Small intestine (tissue), 7 donors: ENCODE data around the gene TNFRSF1B. TPM values are rescaled to one million over a fixed set of nuclear protein-coding genes. Genes with fewer than 3 reads are reported as not detected.

ENCODE experiments used
- DNase-seq, 2 donors: peaks; one replicate each; pipeline versions ENCODE4 v3.0.0 to v3.0.0-alpha.2; 2013
- FAIRE-seq: peaks from 2 replicates; lab custom pipeline; 2012; peaks lifted over from hg19 to GRCh38; lab: Jason Lieb, UNC
- H3K27ac ChIP-seq, 3 donors: one replicate each; pipeline ENCODE4 v1.5.1; 2013; ENCODE audit warnings: low read length in 2 of 3, mild to moderate bottlenecking in 2 of 3, control low read depth in 1 of 3, inconsistent platforms in 1 of 3, low read depth in 1 of 3, moderate library complexity in 1 of 3
- H3K27me3 ChIP-seq, 3 donors: one replicate each; pipeline ENCODE4 v1.6.1; 2013; ENCODE audit warnings: low read length in 3 of 3, inconsistent platforms in 1 of 3; ENCODE audit not compliant: control insufficient read depth in 3 of 3, insufficient read depth in 3 of 3
- H3K36me3 ChIP-seq, 3 donors: one replicate each; pipeline ENCODE4 v1.6.1; 2013; ENCODE audit warnings: low read length in 3 of 3, inconsistent platforms in 1 of 3, low read depth in 1 of 3, mild to moderate bottlenecking in 1 of 3, moderate library complexity in 1 of 3; ENCODE audit not compliant: control insufficient read depth in 3 of 3, insufficient read depth in 2 of 3
- H3K4me1 ChIP-seq, 3 donors: one replicate each; pipeline ENCODE4 v1.6.1; 2013; ENCODE audit warnings: low read length in 2 of 3, inconsistent platforms in 1 of 3, low read depth in 1 of 3, mild to moderate bottlenecking in 1 of 3, moderate library complexity in 1 of 3; ENCODE audit not compliant: control insufficient read depth in 3 of 3, insufficient read depth in 2 of 3
- H3K4me3 ChIP-seq, 3 donors: one replicate each; pipeline ENCODE4 v1.5.1; 2013; ENCODE audit warnings: low read length in 3 of 3, control low read depth in 1 of 3, inconsistent platforms in 1 of 3, low read depth in 1 of 3, mild to moderate bottlenecking in 1 of 3, moderate library complexity in 1 of 3
- H3K9me3 ChIP-seq, 2 donors: one replicate each; pipeline ENCODE4 v1.6.1; 2013; ENCODE audit warnings: low read depth in 1 of 2, low read length in 1 of 2; ENCODE audit not compliant: control insufficient read depth in 2 of 2, insufficient read depth in 1 of 2
- WGBS, 3 donors: extraction: QIAGEN DNeasy Blood & Tissue Kit; methylation state at CpG; one replicate each; pipeline ENCODE4 v1.1.7; 2013; 5-methylcytosine and 5-hydroxymethylcytosine counted together
- polyA plus RNA-seq, 4 donors: library from polyadenylated mRNA; stranded (reverse) in 3 of 4; unstranded in 1 of 4; fragments of 200-250 nt in 3 of 4; fragments of 120-200 nt in 1 of 4; gene quantifications; one replicate each; pipeline versions ENCODE4 v1.2.1 to v1.2.3, GENCODE V29; 2013
- donor health status: healthy with polysubstance abuse.
- donor health status: control.
- donor health status: control.
- donor health status: Bipolar disorder and iron deficiency.
- donor health status: healthy.

Gene TNFRSF1B
- polyA plus RNA-seq, 4 donors = 16.0 to 30.4 (median 18.6) TPM

- H3K9me3 ChIP-seq = no peaks in the 10 kb centered on the region
- H3K4me1 ChIP-seq = peaks cover 0 to 24% (median 6%) of the 10 kb centered on the region in 3 donors
- DNase-seq = peak in 1 of 2 donors; percentile 55
- H3K27ac ChIP-seq = peak overlapping the region in 1 of 3 donors; percentile 43
- peaks cover 3 to 35% (median 5%) of the 10 kb centered on the region in 3 donors for H3K36me3 ChIP-seq
- H3K4me3 ChIP-seq = no peak overlapping the region
- no peaks in the 10 kb centered on the region for H3K27me3 ChIP-seq
- no peak for FAIRE-seq
- WGBS, 3 donors = 80 to 94% (median 82%) methylated on average over 10 of the region's 10 CpGs
Observed at GRCh38 chr1:12180315-12180714, 13.5 kb downstream of the TNFRSF1B start.

GRCh38 chr1:12180903-12181302 is 14.1 kb downstream of the TNFRSF1B start:
- no peak for DNase-seq
- Histone ChIP-seq H3K27me3 (no peaks in the 10 kb centered on the region), H3K9me3 (no peaks in the 10 kb centered on the region), H3K4me3 (no peak overlapping the region), H3K36me3 (peaks cover 3 to 35% (median 5%) of the 10 kb centered on the region in 3 donors), H3K27ac (peak overlapping the region in 1 of 3 donors; percentile 43), H3K4me1 (peaks cover 2 to 26% (median 10%) of the 10 kb centered on the region in 3 donors)
- FAIRE-seq = no peak
- WGBS, 3 donors = 77 to 85% (median 84%) methylated on average over 7 of the region's 7 CpGs

- peak overlapping the region in 1 of 3 donors; percentile 30 for H3K27ac ChIP-seq
Observed at GRCh38 chr1:12181568-12181967, 14.8 kb downstream of the TNFRSF1B start.

GRCh38 chr1:12182410-12182984 is 15.7 kb downstream of the TNFRSF1B start:
- 45 to 63% (median 59%) methylated on average over 4 of the region's 4 CpGs for WGBS, 3 donors
- Histone ChIP-seq H3K27me3 (no peaks in the 10 kb centered on the region), H3K4me3 (no peak overlapping the region), H3K27ac (peak overlapping the region in 1 of 3 donors; percentile 30), H3K36me3 (peaks cover 3 to 36% (median 5%) of the 10 kb centered on the region in 3 donors), H3K9me3 (no peaks in the 10 kb centered on the region), H3K4me1 (peaks cover 6 to 41% (median 8%) of the 10 kb centered on the region in 3 donors)
- DNase-seq (no peak), FAIRE-seq (no peak)

More at GRCh38 chr1:12181568-12181967, 14.8 kb downstream of the TNFRSF1B start:
- Histone ChIP-seq H3K9me3 (no peaks in the 10 kb centered on the region), H3K4me3 (no peak overlapping the region), H3K36me3 (peaks cover 3 to 38% (median 5%) of the 10 kb centered on the region in 3 donors), H3K4me1 (peaks cover 6 to 32% (median 10%) of the 10 kb centered on the region in 3 donors), H3K27me3 (no peaks in the 10 kb centered on the region)
- FAIRE-seq = no peak
- 93 to 100% (median 97%) methylated on average over 7 of the region's 7 CpGs for WGBS, 3 donors
- no peak for DNase-seq

GRCh38 chr1:12183095-12183794 is 16.5 kb downstream of the TNFRSF1B start:
- FAIRE-seq (no peak), DNase-seq (no peak)
- Histone ChIP-seq H3K4me3 (no peak overlapping the region), H3K36me3 (peaks cover 3 to 34% (median 5%) of the 10 kb centered on the region in 3 donors), H3K4me1 (peaks cover 10 to 44% (median 13%) of the 10 kb centered on the region in 3 donors), H3K27me3 (no peaks in the 10 kb centered on the region), H3K27ac (peak overlapping the region in 2 of 3 donors; percentile 30 to 80), H3K9me3 (no peaks in the 10 kb centered on the region)
- WGBS, 3 donors = 93 to 94% (median 93%) methylated on average over 7 of the region's 7 CpGs

- Histone ChIP-seq H3K4me1 (peaks cover 10 to 47% (median 14%) of the 10 kb centered on the region in 3 donors), H3K9me3 (no peaks in the 10 kb centered on the region), H3K4me3 (peak overlapping the region in 1 of 3 donors; percentile 0), H3K36me3 (peaks cover 3 to 31% (median 5%) of the 10 kb centered on the region in 3 donors), H3K27ac (peak overlapping the region in 2 of 3 donors; percentile 80 to 90), H3K27me3 (no peaks in the 10 kb centered on the region)
- DNase-seq (peak in 1 of 2 donors; percentile 66), FAIRE-seq (no peak)
- 35 to 70% (median 62%) methylated on average over 10 of the region's 10 CpGs for WGBS, 3 donors
Observed at GRCh38 chr1:12184008-12184681, 17.4 kb downstream of the TNFRSF1B start.

- WGBS, 3 donors = 62 to 69% (median 69%) methylated on average over 19 of the region's 19 CpGs
- FAIRE-seq (no peak), DNase-seq (no peak)
- H3K4me1 ChIP-seq = peaks cover 10 to 47% (median 14%) of the 10 kb centered on the region in 3 donors
- H3K4me3 ChIP-seq = peak overlapping the region in 1 of 3 donors; percentile 0
- peaks cover 3 to 28% (median 5%) of the 10 kb centered on the region in 3 donors for H3K36me3 ChIP-seq
- H3K27ac ChIP-seq = peak overlapping the region; percentile 73 to 90 (median 80)
- H3K27me3 ChIP-seq = no peaks in the 10 kb centered on the region
- no peaks in the 10 kb centered on the region for H3K9me3 ChIP-seq
Observed at GRCh38 chr1:12185036-12185917, 18.5 kb downstream of the TNFRSF1B start.
